Measurements from ENCODE around the gene CMPK2. TPM values are rescaled to one million over a fixed set of nuclear protein-coding genes. Genes with fewer than 3 reads are reported as not detected.

CMPK2 gene
- total RNA-seq, 2 donors from 2014 or later = 2.6 to 3.6 TPM

GRCh38 chr2:6819668-6820067, 46.0 kb downstream of the CMPK2 start:
- intact Hi-C loops (cut with DNase I) = no loop called here
- no peak overlapping the region for H3K27ac ChIP-seq
- no peak overlapping the region for H3K4me3 ChIP-seq
- no peak overlapping the region for H3K9ac ChIP-seq (ENCODE audit: low read depth in 2 of 2, low read length in 2 of 2)
- no peaks in the 10 kb centered on the region for H3K27me3 ChIP-seq
- no peaks in the 10 kb centered on the region for H3K36me3 ChIP-seq
- TF ChIP-seq CTCF (IDR thresholded peaks at IDR 0.05) = no peak
- no peaks in the 10 kb centered on the region for H3K9me3 ChIP-seq
- H3K4me1 ChIP-seq = no peaks in the 10 kb centered on the region
- DNase-seq = no peak

- no peak for TF ChIP-seq CTCF (IDR thresholded peaks at IDR 0.05)
- H3K4me3 ChIP-seq = no peak overlapping the region
- no peak overlapping the region for H3K9ac ChIP-seq (ENCODE audit: low read depth in 2 of 2, low read length in 2 of 2)
- no peaks in the 10 kb centered on the region for H3K9me3 ChIP-seq
- no peak overlapping the region for H3K27ac ChIP-seq
- H3K27me3 ChIP-seq = no peaks in the 10 kb centered on the region
- H3K36me3 ChIP-seq = no peaks in the 10 kb centered on the region
- H3K4me1 ChIP-seq = no peaks in the 10 kb centered on the region
- DNase-seq = no peak
- intact Hi-C loops (cut with DNase I) = no loop called here
Measured at GRCh38 chr2:6818012-6818411, 47.7 kb downstream of the CMPK2 start.

- Histone ChIP-seq H3K4me3 (no peak overlapping the region), H3K36me3 (no peaks in the 10 kb centered on the region), H3K9ac (ENCODE audit: low read depth in 2 of 2, low read length in 2 of 2) (no peak overlapping the region), H3K27ac (no peak overlapping the region), H3K9me3 (no peaks in the 10 kb centered on the region), H3K4me1 (no peaks in the 10 kb centered on the region), H3K27me3 (no peaks in the 10 kb centered on the region)
- intact Hi-C loops (cut with DNase I) = no loop called here
- DNase-seq = no peak
- no peak for TF ChIP-seq CTCF (IDR thresholded peaks at IDR 0.05)
Measured at GRCh38 chr2:6814869-6815268, 50.8 kb downstream of the CMPK2 start.

GRCh38 chr2:6814312-6814711, 51.4 kb downstream of the CMPK2 start:
- H3K27me3 ChIP-seq = no peaks in the 10 kb centered on the region
- no peak overlapping the region for H3K9ac ChIP-seq (ENCODE audit: low read depth in 2 of 2, low read length in 2 of 2)
- no peak overlapping the region for H3K27ac ChIP-seq
- no peaks in the 10 kb centered on the region for H3K36me3 ChIP-seq
- no peak overlapping the region for H3K4me3 ChIP-seq
- intact Hi-C loops (cut with DNase I) = no loop called here
- DNase-seq = no peak
- TF ChIP-seq CTCF (IDR thresholded peaks at IDR 0.05) = no peak
- H3K4me1 ChIP-seq = no peaks in the 10 kb centered on the region
- H3K9me3 ChIP-seq = no peaks in the 10 kb centered on the region

- Histone ChIP-seq H3K4me1 (no peaks in the 10 kb centered on the region), H3K27ac (no peak overlapping the region), H3K9me3 (no peaks in the 10 kb centered on the region), H3K36me3 (no peaks in the 10 kb centered on the region), H3K4me3 (no peak overlapping the region), H3K9ac (ENCODE audit: low read depth in 2 of 2, low read length in 2 of 2) (no peak overlapping the region), H3K27me3 (no peaks in the 10 kb centered on the region)
- no peak for DNase-seq
- intact Hi-C loops (cut with DNase I) = no loop called here
- no peak for TF ChIP-seq CTCF (IDR thresholded peaks at IDR 0.05)
Measured at GRCh38 chr2:6813573-6813972, 52.1 kb downstream of the CMPK2 start.
